Measurements from ENCODE around the gene MIR17HG. TPM values are rescaled to one million over a fixed set of nuclear protein-coding genes. Genes with fewer than 3 reads are reported as not detected.
A peak's percentile ranks its signal among the peaks of the same experiment; 100 is the strongest.

Gene MIR17HG
- 4.6 TPM for polyA plus RNA-seq (2013, experiment 1 of 2)
- 6.8 TPM for polyA plus RNA-seq (2013, experiment 2 of 2)

DNA sequence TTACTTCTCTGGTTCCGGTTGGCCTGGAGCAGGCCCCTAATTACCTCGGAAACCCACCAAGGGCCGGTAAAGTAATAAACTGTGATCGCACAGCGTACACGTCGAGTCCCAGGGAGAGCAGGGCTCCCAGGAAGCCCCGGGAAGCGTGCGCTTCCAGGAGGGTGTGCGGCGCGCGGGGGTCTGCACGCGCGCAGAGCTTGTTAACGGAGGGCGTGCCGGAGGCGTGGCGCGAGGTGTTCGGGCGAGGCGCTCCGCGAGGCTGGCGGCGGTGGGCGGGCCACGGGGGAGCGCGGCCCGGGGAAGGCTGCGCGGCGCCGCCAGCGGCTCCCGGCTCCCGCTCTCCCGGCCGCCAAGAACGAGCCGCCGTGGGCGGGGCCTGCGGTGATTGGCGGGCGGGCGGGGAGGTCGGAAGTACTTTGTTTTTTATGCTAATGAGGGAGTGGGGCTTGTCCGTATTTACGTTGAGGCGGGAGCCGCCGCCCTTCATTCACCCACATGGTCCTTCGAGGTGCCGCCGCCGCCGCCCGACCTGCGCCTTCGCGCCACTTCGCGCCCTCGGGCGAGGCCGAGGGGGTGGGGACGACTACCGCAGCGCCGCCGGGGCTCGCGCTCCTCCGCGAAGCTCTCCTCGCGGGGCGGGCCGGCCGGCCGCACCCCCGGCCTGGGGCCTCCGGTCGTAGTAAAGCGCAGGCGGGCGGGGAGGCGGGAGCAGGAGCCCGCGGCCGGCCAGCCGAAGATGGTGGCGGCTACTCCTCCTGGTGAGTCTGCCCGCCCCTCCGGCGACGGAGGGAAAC, at the start of gene MIR17HG:
Gene MIR17HG (plus strand): TSS at position 486 of the 794 bp plus-strand sequence.
- Histone ChIP-seq H3K36me3 (ENCODE audit: control insufficient read depth, insufficient read depth, low read length) (peaks cover 22% of the 10 kb centered on the region), H3K9me3 (ENCODE audit: control insufficient read depth, low read length) (no peaks in the 10 kb centered on the region), H3K4me3 (ENCODE audit: extremely low read depth, insufficient read depth, low read length, poor library complexity, severe bottlenecking) (peak within 1 kb of the TSS; percentile 70), H3K27ac (ENCODE audit: low read depth, low read length, severe bottlenecking) (peak within 1 kb of the TSS; percentile 93), H3K4me1 (ENCODE audit: control insufficient read depth, insufficient read depth, low read length, poor library complexity, severe bottlenecking) (peaks cover 8% of the 10 kb centered on the region)
- WGBS, 2 experiments (ENCODE audit: insufficient coverage in 2 of 2) = 0 to 1% methylated on average over 71 to 86 of the region's 103 CpGs

- Histone ChIP-seq H3K4me1 (ENCODE audit: control insufficient read depth, insufficient read depth, low read length, poor library complexity, severe bottlenecking) (no peaks in the 10 kb centered on the region), H3K4me3 (ENCODE audit: extremely low read depth, insufficient read depth, low read length, poor library complexity, severe bottlenecking) (no peak overlapping the region), H3K36me3 (ENCODE audit: control insufficient read depth, insufficient read depth, low read length) (no peaks in the 10 kb centered on the region), H3K9me3 (ENCODE audit: control insufficient read depth, low read length) (no peaks in the 10 kb centered on the region), H3K27ac (ENCODE audit: low read depth, low read length, severe bottlenecking) (no peak overlapping the region)
- no CpG with 5 or more reads among the region's 1 CpG for WGBS, 2 experiments (ENCODE audit: insufficient coverage in 2 of 2)
Observed at GRCh38 chr13:91298060-91298459, 49.4 kb upstream of the MIR17HG start.

- no peak overlapping the region for H3K4me3 ChIP-seq (ENCODE audit: extremely low read depth, insufficient read depth, low read length, poor library complexity, severe bottlenecking)
- no peaks in the 10 kb centered on the region for H3K9me3 ChIP-seq (ENCODE audit: control insufficient read depth, low read length)
- no peaks in the 10 kb centered on the region for H3K4me1 ChIP-seq (ENCODE audit: control insufficient read depth, insufficient read depth, low read length, poor library complexity, severe bottlenecking)
- no peak overlapping the region for H3K27ac ChIP-seq (ENCODE audit: low read depth, low read length, severe bottlenecking)
- H3K36me3 ChIP-seq (ENCODE audit: control insufficient read depth, insufficient read depth, low read length) = no peaks in the 10 kb centered on the region
- no CpG with 5 or more reads among the region's 1 CpG for WGBS, 2 experiments (ENCODE audit: insufficient coverage in 2 of 2)
Observed at GRCh38 chr13:91302111-91302510, 45.4 kb upstream of the MIR17HG start.

DNA sequence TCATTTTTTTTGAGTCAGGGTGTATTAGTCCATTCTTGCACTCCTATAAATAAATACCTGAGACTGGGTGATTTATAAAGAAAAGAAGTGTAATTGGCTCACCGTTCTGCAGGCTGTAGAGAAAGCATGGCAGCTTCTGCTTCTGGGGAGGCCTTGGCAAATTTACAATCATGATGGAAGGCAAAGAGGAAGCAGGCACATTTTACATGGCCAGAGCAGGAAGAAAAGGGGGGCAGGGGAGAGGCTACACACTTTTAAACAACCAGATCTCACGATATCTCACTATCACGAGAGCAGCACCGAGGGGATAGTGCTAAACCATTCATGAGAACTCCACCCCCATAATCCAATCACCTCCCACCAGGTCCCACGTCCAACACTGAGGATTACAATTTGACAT, 44.5 kb upstream of the MIR17HG start:
- Histone ChIP-seq H3K4me3 (ENCODE audit: extremely low read depth, insufficient read depth, low read length, poor library complexity, severe bottlenecking) (no peak overlapping the region), H3K9me3 (ENCODE audit: control insufficient read depth, low read length) (no peaks in the 10 kb centered on the region), H3K36me3 (ENCODE audit: control insufficient read depth, insufficient read depth, low read length) (no peaks in the 10 kb centered on the region), H3K27ac (ENCODE audit: low read depth, low read length, severe bottlenecking) (no peak overlapping the region), H3K4me1 (ENCODE audit: control insufficient read depth, insufficient read depth, low read length, poor library complexity, severe bottlenecking) (no peaks in the 10 kb centered on the region)
- no CpG with 5 or more reads among the region's 5 CpGs for WGBS, 2 experiments (ENCODE audit: insufficient coverage in 2 of 2)

GRCh38 chr13:91304741-91305140, 42.7 kb upstream of the MIR17HG start:
- Histone ChIP-seq H3K4me1 (ENCODE audit: control insufficient read depth, insufficient read depth, low read length, poor library complexity, severe bottlenecking) (no peaks in the 10 kb centered on the region), H3K36me3 (ENCODE audit: control insufficient read depth, insufficient read depth, low read length) (no peaks in the 10 kb centered on the region), H3K9me3 (ENCODE audit: control insufficient read depth, low read length) (no peaks in the 10 kb centered on the region), H3K27ac (ENCODE audit: low read depth, low read length, severe bottlenecking) (no peak overlapping the region), H3K4me3 (ENCODE audit: extremely low read depth, insufficient read depth, low read length, poor library complexity, severe bottlenecking) (no peak overlapping the region)
- 90% methylated on average over 2 of the region's 2 CpGs; no CpG with 5 or more reads in 1 of the 2 experiments for WGBS, 2 experiments (ENCODE audit: insufficient coverage in 2 of 2)

GRCh38 chr13:91305652-91306051, 41.8 kb upstream of the MIR17HG start:
- H3K36me3 ChIP-seq (ENCODE audit: control insufficient read depth, insufficient read depth, low read length) = no peaks in the 10 kb centered on the region
- 100% methylated on average over 1 of the region's 1 CpG; no CpG with 5 or more reads in 1 of the 2 experiments for WGBS, 2 experiments (ENCODE audit: insufficient coverage in 2 of 2)
- no peaks in the 10 kb centered on the region for H3K9me3 ChIP-seq (ENCODE audit: control insufficient read depth, low read length)
- no peak overlapping the region for H3K27ac ChIP-seq (ENCODE audit: low read depth, low read length, severe bottlenecking)
- no peaks in the 10 kb centered on the region for H3K4me1 ChIP-seq (ENCODE audit: control insufficient read depth, insufficient read depth, low read length, poor library complexity, severe bottlenecking)
- no peak overlapping the region for H3K4me3 ChIP-seq (ENCODE audit: extremely low read depth, insufficient read depth, low read length, poor library complexity, severe bottlenecking)

DNA sequence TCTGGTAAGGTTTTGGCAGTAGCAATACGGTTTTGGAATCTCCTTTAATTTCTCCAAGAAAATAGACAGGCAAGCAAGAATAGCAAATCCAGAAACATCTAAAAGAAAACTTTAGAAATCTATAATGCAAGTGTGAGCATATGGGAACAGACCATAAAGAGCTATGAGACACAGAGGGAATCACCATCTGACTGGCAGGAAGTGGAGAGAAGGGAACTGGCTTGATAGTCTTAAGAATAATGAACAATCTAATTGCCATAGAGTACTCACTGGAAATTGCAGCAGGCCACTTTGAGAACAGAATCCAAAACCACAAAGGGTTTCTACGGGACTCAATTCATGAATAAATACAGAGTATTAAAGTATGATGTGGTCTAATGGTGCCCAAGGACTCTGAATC, 39.6 kb upstream of the MIR17HG start:
- Histone ChIP-seq H3K27ac (ENCODE audit: low read depth, low read length, severe bottlenecking) (no peak overlapping the region), H3K36me3 (ENCODE audit: control insufficient read depth, insufficient read depth, low read length) (no peaks in the 10 kb centered on the region), H3K4me1 (ENCODE audit: control insufficient read depth, insufficient read depth, low read length, poor library complexity, severe bottlenecking) (no peaks in the 10 kb centered on the region), H3K9me3 (ENCODE audit: control insufficient read depth, low read length) (no peaks in the 10 kb centered on the region), H3K4me3 (ENCODE audit: extremely low read depth, insufficient read depth, low read length, poor library complexity, severe bottlenecking) (no peak overlapping the region)
- WGBS, 2 experiments (ENCODE audit: insufficient coverage in 2 of 2) = no CpG with 5 or more reads among the region's 2 CpGs

DNA sequence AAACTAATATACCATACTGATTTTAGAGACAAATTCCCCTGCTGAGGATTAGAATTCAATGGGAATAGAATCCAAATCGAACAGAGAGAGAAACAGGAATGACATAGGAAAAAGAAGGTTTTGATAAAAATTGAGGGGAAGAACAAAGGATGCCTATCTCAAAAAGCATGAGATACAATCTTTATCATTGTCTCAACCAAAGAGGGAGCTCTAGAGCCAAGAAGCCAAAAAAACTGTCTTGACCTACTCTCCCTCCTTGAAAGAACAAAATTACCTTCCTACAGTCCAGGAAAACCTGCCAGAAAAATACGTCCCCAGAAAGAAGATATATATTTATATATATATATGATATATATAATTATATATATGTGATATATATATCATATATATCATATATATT, 39.2 kb upstream of the MIR17HG start:
- Histone ChIP-seq H3K9me3 (ENCODE audit: control insufficient read depth, low read length) (no peaks in the 10 kb centered on the region), H3K4me1 (ENCODE audit: control insufficient read depth, insufficient read depth, low read length, poor library complexity, severe bottlenecking) (no peaks in the 10 kb centered on the region), H3K36me3 (ENCODE audit: control insufficient read depth, insufficient read depth, low read length) (no peaks in the 10 kb centered on the region), H3K27ac (ENCODE audit: low read depth, low read length, severe bottlenecking) (no peak overlapping the region), H3K4me3 (ENCODE audit: extremely low read depth, insufficient read depth, low read length, poor library complexity, severe bottlenecking) (no peak overlapping the region)
- WGBS, 2 experiments (ENCODE audit: insufficient coverage in 2 of 2) = no CpG with 5 or more reads among the region's 2 CpGs

GRCh38 chr13:91311491-91311890, 36.0 kb upstream of the MIR17HG start:
- no peaks in the 10 kb centered on the region for H3K4me1 ChIP-seq (ENCODE audit: control insufficient read depth, insufficient read depth, low read length, poor library complexity, severe bottlenecking)
- no peak overlapping the region for H3K4me3 ChIP-seq (ENCODE audit: extremely low read depth, insufficient read depth, low read length, poor library complexity, severe bottlenecking)
- 89 to 95% methylated on average over 3 to 4 of the region's 4 CpGs for WGBS, 2 experiments (ENCODE audit: insufficient coverage in 2 of 2)
- no peaks in the 10 kb centered on the region for H3K36me3 ChIP-seq (ENCODE audit: control insufficient read depth, insufficient read depth, low read length)
- no peak overlapping the region for H3K27ac ChIP-seq (ENCODE audit: low read depth, low read length, severe bottlenecking)
- no peaks in the 10 kb centered on the region for H3K9me3 ChIP-seq (ENCODE audit: control insufficient read depth, low read length)

- Histone ChIP-seq H3K27ac (ENCODE audit: low read depth, low read length, severe bottlenecking) (no peak overlapping the region), H3K9me3 (ENCODE audit: control insufficient read depth, low read length) (no peaks in the 10 kb centered on the region), H3K4me3 (ENCODE audit: extremely low read depth, insufficient read depth, low read length, poor library complexity, severe bottlenecking) (no peak overlapping the region), H3K4me1 (ENCODE audit: control insufficient read depth, insufficient read depth, low read length, poor library complexity, severe bottlenecking) (no peaks in the 10 kb centered on the region), H3K36me3 (ENCODE audit: control insufficient read depth, insufficient read depth, low read length) (no peaks in the 10 kb centered on the region)
- WGBS, 2 experiments (ENCODE audit: insufficient coverage in 2 of 2) = 78% methylated on average over 1 of the region's 3 CpGs; no CpG with 5 or more reads in 1 of the 2 experiments
Observed at GRCh38 chr13:91312324-91312723, 35.2 kb upstream of the MIR17HG start.

DNA sequence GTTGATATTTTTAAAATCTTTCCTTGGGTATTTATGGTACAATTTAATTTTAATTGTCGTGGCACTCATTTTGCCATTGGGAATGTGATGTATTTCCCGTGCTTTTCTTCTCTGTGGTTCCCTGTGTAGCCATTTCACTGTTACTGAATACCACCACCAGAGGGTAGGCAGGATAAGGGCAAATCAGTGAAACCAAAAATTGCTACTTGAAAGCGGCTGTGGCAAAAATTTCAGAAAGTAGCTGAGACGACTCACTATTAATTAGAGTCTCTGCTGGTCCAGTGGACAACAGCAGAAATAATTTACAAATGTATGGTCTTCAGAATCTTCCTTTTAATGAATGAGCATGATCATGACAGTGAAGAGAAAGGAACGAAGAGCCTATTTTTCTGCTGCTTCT, 34.4 kb upstream of the MIR17HG start:
- no peak overlapping the region for H3K27ac ChIP-seq (ENCODE audit: low read depth, low read length, severe bottlenecking)
- H3K4me3 ChIP-seq (ENCODE audit: extremely low read depth, insufficient read depth, low read length, poor library complexity, severe bottlenecking) = no peak overlapping the region
- no peaks in the 10 kb centered on the region for H3K36me3 ChIP-seq (ENCODE audit: control insufficient read depth, insufficient read depth, low read length)
- no peaks in the 10 kb centered on the region for H3K9me3 ChIP-seq (ENCODE audit: control insufficient read depth, low read length)
- WGBS, 2 experiments (ENCODE audit: insufficient coverage in 2 of 2) = 57 to 75% methylated on average over 2 to 3 of the region's 5 CpGs
- no peaks in the 10 kb centered on the region for H3K4me1 ChIP-seq (ENCODE audit: control insufficient read depth, insufficient read depth, low read length, poor library complexity, severe bottlenecking)
